CD4-positive, alpha-beta T cell treated with Interleukin-6 at 100 ng/mL for 8 hours (primary cell): ENCODE results near the gene UTRN.

ENCODE experiments used
- DNase-seq: peaks from one replicate; pipeline ENCODE4 v3.0.0-alpha.2; 2020; ENCODE audit warnings: mixed read lengths, low spot score

The UTRN gene

GRCh38 chr6:144284783-144285547 lies at the start of gene UTRN:
TSS of gene UTRN (plus strand) at chr6:144285335. CDS start at chr6:144291829, 6,494 bp downstream.
- DNase-seq, result peak; percentile 8

- no peak for DNase-seq
These were observed 40.4 kb upstream of the UTRN start for GRCh38 chr6:144244688-144245087.

- DNase-seq, result no peak
These were observed 38.1 kb upstream of the UTRN start for GRCh38 chr6:144246988-144247387.

- no peak for DNase-seq
These were observed 37.1 kb upstream of the UTRN start for GRCh38 chr6:144248003-144248402.

- DNase-seq, result no peak
These were observed 36.4 kb upstream of the UTRN start for GRCh38 chr6:144248476-144249301.

GRCh38 chr6:144250276-144250675 lies 34.9 kb upstream of the UTRN start:
- DNase-seq, result no peak

GRCh38 chr6:144252259-144252658 lies 32.9 kb upstream of the UTRN start:
- DNase-seq, result no peak

- DNase-seq, result no peak
These were observed 25.1 kb upstream of the UTRN start for GRCh38 chr6:144259986-144260385.

GRCh38 chr6:144262470-144263369 lies 22.4 kb upstream of the UTRN start:
- DNase-seq, result peak; percentile 35

- DNase-seq, result no peak
These were observed 21.3 kb upstream of the UTRN start for GRCh38 chr6:144263786-144264185.

GRCh38 chr6:144264270-144265060 lies 20.7 kb upstream of the UTRN start:
- DNase-seq, result no peak

- no peak for DNase-seq
These were observed 20.1 kb upstream of the UTRN start for GRCh38 chr6:144265061-144265357.

GRCh38 chr6:144265390-144265789 lies 19.7 kb upstream of the UTRN start:
- no peak for DNase-seq

GRCh38 chr6:144266091-144266649 lies 19.0 kb upstream of the UTRN start:
- no peak for DNase-seq

GRCh38 chr6:144268794-144269349 lies 16.3 kb upstream of the UTRN start:
- DNase-seq, result no peak

GRCh38 chr6:144277174-144277573 lies 8.0 kb upstream of the UTRN start:
- no peak for DNase-seq

GRCh38 chr6:144277605-144278227 lies 7.4 kb upstream of the UTRN start:
- no peak for DNase-seq

GRCh38 chr6:144278659-144279314 lies 6.3 kb upstream of the UTRN start:
- DNase-seq, result no peak

GRCh38 chr6:144279484-144280150 lies 5.5 kb upstream of the UTRN start:
- DNase-seq, result no peak
